GM10266 (cell line): Measurements from ENCODE around the gene ADAMTS16.

Experiments used
- DNase-seq: peaks from one replicate; pipeline ENCODE4 v3.0.0; 2012; ENCODE audit errors: extremely low spot score
- TF ChIP-seq, protein P1 (sequence below): IDR thresholded peaks from 2 replicates; pipeline ENCODE4 v1.5.1; 2012; ENCODE audit warnings: mild to moderate bottlenecking, low read depth; ENCODE audit not compliant: control insufficient read depth, insufficient read depth; ENCODE audit errors: missing control alignments

ADAMTS16 gene

DNA sequence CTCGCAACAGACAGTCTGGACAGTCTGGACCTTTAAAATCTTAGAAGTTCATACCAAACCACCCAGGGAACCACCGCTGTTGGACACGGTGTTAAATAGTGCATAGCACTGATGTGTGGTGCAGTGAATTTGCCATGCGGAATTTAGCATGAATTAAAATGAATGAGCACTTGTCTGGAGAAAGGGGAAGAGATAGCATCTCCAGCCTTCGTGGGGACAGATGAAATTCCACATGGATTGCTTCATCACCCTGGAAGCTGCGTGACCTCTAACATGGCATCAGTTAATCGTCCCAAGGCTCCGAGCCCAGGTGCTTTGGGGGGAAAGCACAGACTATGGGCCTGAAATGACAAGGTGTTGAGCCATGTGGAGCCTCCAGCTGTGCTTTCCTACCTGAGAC lies 91.4 kb downstream of the ADAMTS16 start:
- DNase-seq: no peak
- TF ChIP-seq, protein P1, sequence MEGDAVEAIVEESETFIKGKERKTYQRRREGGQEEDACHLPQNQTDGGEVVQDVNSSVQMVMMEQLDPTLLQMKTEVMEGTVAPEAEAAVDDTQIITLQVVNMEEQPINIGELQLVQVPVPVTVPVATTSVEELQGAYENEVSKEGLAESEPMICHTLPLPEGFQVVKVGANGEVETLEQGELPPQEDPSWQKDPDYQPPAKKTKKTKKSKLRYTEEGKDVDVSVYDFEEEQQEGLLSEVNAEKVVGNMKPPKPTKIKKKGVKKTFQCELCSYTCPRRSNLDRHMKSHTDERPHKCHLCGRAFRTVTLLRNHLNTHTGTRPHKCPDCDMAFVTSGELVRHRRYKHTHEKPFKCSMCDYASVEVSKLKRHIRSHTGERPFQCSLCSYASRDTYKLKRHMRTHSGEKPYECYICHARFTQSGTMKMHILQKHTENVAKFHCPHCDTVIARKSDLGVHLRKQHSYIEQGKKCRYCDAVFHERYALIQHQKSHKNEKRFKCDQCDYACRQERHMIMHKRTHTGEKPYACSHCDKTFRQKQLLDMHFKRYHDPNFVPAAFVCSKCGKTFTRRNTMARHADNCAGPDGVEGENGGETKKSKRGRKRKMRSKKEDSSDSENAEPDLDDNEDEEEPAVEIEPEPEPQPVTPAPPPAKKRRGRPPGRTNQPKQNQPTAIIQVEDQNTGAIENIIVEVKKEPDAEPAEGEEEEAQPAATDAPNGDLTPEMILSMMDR: no peak

DNA sequence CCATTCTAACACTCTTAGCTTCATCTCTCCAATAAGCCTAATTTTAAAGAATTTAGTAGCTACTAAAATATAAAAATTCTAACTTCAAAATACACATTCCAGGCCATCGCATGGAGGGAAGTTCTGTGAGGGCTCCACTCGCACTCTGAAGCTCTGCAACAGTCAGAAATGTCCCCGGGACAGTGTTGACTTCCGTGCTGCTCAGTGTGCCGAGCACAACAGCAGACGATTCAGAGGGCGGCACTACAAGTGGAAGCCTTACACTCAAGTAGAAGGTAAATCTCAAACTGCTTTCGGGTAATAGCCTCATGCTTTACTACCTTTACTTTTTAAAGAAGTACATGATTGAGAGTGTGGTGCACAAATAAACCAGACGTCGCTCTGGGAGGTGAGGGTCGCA lies 94.8 kb downstream of the ADAMTS16 start:
- no peak for DNase-seq
- TF ChIP-seq, protein P1: no peak

DNA sequence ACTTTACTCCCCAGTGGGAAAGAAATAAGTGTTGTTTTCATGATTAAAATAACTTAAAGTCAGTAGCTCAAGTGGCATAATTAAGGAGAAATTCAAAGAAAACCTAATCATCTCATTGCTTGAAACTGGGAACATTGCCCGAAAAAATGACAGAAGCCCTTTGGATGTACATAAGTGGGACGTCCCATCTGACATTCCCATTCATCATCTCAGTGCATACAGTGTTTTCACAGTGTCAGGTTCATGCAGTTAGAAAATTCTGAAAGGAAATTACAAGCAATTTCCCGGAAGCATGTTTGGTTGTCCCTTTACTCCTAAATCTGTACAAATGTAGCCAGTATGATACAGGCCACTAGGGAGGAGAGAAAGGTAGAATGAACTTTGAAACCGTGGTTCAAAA lies 95.6 kb downstream of the ADAMTS16 start:
- TF ChIP-seq, protein P1: no peak
- no peak for DNase-seq

DNA sequence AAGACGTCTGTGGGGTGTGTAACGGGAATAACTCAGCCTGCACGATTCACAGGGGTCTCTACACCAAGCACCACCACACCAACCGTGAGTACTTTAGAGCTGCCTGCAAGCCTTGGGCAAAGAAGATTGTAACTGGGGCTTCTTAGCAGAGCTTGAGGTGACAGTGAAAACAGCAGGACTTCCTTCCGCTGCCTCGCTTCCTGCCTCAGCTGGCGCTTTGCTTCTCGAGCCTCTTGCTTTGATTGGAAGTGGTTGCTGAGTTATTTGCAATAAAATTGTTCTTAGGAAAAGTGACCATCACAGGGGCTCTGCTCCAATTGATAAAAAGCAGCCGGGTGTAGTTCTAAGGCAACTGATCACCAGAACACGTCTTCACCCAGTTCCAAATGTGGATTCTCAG lies 99.1 kb downstream of the ADAMTS16 start:
- no peak for DNase-seq
- TF ChIP-seq, protein P1: no peak

DNA sequence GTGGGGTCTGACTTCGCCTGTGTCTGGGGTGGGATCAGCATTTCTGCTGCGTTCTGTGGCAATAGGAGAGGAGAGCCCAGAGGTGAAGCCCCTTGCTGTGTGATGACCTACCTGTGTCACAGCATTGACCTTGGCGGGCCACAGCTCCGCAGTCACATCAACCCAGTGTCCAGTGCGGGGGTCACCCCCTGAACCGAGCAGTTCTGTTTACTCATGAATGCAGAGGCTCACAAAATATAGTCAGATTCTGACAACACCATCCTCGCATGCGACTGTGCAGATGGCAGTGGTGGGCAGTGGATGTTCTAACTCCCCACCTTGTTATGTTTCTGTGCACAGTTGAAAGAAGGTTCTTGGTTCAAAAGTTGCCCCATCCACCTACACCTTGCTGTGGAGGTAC lies 100.1 kb downstream of the ADAMTS16 start:
- no peak for DNase-seq
- TF ChIP-seq, protein P1: no peak

DNA sequence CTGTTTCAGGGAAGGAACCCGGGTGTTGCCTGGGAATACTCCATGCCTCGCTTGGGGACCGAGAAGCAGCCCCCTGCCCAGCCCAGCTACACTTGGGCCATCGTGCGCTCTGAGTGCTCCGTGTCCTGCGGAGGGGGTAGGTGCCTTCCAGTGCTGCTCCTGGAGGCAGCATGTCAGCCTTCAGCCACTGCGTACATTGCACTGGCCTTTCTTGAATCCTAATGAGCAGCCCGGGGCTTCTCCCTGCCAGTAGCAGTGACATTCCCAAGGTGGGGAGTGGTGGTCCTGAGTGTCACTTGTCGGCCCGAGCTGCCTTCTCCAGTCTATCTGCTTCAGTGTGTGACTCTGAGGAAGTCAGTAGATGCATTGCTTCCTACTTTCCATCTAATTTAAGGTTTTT lies 101.9 kb downstream of the ADAMTS16 start:
- TF ChIP-seq, protein P1: no peak
- no peak for DNase-seq

DNA sequence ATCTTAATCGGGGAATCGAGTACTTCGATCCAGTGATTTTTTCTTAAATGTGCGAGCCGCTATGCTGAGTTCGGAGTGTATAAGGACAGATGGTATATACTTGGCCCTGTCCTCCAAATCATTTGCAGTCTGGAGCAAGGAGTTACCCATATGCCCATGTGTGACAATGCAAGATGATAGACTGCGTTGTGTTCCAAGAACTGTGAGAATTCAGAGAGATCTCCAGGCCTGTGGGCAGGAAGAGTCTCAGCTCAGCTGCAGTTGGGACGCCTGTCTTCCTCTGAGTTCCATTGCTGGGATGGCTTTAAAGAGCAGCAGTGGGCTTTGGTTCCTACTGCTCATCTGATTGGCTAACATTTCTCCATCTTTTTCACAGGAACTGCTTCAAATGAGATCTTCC lies 106.6 kb downstream of the ADAMTS16 start:
- TF ChIP-seq, protein P1: no peak
- DNase-seq: no peak
